GM23338 (cell line): Measurements from ENCODE around the gene MTPN. TPM values are rescaled to one million over a fixed set of nuclear protein-coding genes. Genes with fewer than 3 reads are reported as not detected.

ENCODE experiments used
- ATAC-seq: fragments of 200-7000 bp; cut with Tn5 transposase; 3 replicates; pipeline ENCODE4 v1.9.1; 2020
- DNase-seq: peaks from one replicate; pipeline ENCODE4 v3.0.0-alpha.2; 2015; ENCODE audit warnings: low spot score
- H2AFZ ChIP-seq: fragments of 200-600 bp; sonication (generic); 2 replicates; pipeline ENCODE4 v1.8.0; 2016; ENCODE audit warnings: antibody characterized with exemption, mild to moderate bottlenecking, moderate library complexity
- H3F3A ChIP-seq: fragments of 200-600 bp; sonication (generic); replicated peaks from 2 replicates; pipeline ENCODE4 v1.8.0; 2017; ENCODE audit warnings: antibody characterized with exemption, mixed run types, low read depth
- H3K27ac ChIP-seq: fragments of 200-600 bp; sonication (generic); 2 replicates; pipeline ENCODE4 v1.6.1; 2016; ENCODE audit warnings: low read depth
- H3K27me3 ChIP-seq: fragments of 200-600 bp; sonication (generic); 2 replicates; pipeline ENCODE4 v1.8.0; 2016; ENCODE audit warnings: mild to moderate bottlenecking, mixed run types, moderate library complexity; ENCODE audit not compliant: insufficient read depth
- H3K36me3 ChIP-seq: fragments of 200-600 bp; sonication (generic); 2 replicates; pipeline ENCODE4 v1.8.0; 2016; ENCODE audit warnings: mild to moderate bottlenecking; ENCODE audit not compliant: insufficient read depth
- H3K4me1 ChIP-seq: fragments of 200-600 bp; sonication (generic); 2 replicates; pipeline ENCODE4 v1.8.0; 2016; ENCODE audit warnings: mild to moderate bottlenecking, moderate library complexity; ENCODE audit not compliant: insufficient read depth
- H3K4me2 ChIP-seq: fragments of 200-600 bp; sonication (generic); 2 replicates; pipeline ENCODE4 v1.7.1; 2017; ENCODE audit warnings: mixed run types
- H3K4me3 ChIP-seq: fragments of 200-600 bp; sonication (generic); 2 replicates; pipeline ENCODE4 v1.6.1; 2016; ENCODE audit warnings: mixed run types
- H3K79me2 ChIP-seq: fragments of 200-600 bp; sonication (generic); replicated peaks from 2 replicates; pipeline ENCODE4 v1.8.0; 2017; ENCODE audit warnings: mild to moderate bottlenecking; ENCODE audit not compliant: insufficient read depth
- H3K9me2 ChIP-seq: fragments of 200-600 bp; sonication (generic); 2 replicates; pipeline ENCODE4 v1.8.0; 2017; ENCODE audit not compliant: insufficient read depth
- H4K20me1 ChIP-seq: fragments of 200-600 bp; sonication (generic); replicated peaks from 2 replicates; pipeline ENCODE4 v1.8.0; 2017; ENCODE audit warnings: mild to moderate bottlenecking; ENCODE audit not compliant: insufficient read depth
- H3K27ac Mint-ChIP-seq: 2 replicates; pipeline ENCODE4 v1.8.0; 2020; ENCODE audit warnings: inconsistent platforms, mild to moderate bottlenecking, moderate library complexity, mixed read lengths
- H3K27me3 Mint-ChIP-seq: 3 replicates; pipeline ENCODE4 v1.8.0; 2022; ENCODE audit warnings: low read depth, mild to moderate bottlenecking, moderate library complexity, mixed read lengths, inconsistent platforms; ENCODE audit not compliant: insufficient read depth, poor library complexity
- H3K36me3 Mint-ChIP-seq: 3 replicates; pipeline ENCODE4 v1.8.0; 2021; ENCODE audit warnings: low read depth, mild to moderate bottlenecking, inconsistent platforms, moderate library complexity, mixed read lengths
- H3K4me1 Mint-ChIP-seq: 3 replicates; pipeline ENCODE4 v1.8.0; 2020; ENCODE audit warnings: mild to moderate bottlenecking, inconsistent platforms, mixed read lengths
- H3K4me3 Mint-ChIP-seq: 3 replicates; pipeline ENCODE4 v1.8.0; 2021; ENCODE audit warnings: moderate library complexity, mild to moderate bottlenecking, inconsistent platforms, mixed read lengths
- H3K9me3 Mint-ChIP-seq: 3 replicates; pipeline ENCODE4 v1.8.0; 2020; ENCODE audit warnings: moderate library complexity, mild to moderate bottlenecking, inconsistent platforms, mixed read lengths
- CREB1 ChIP-seq: fragments of 250-450 bp; sonication (Bioruptor Pico); IDR thresholded peaks from 2 replicates; pipeline ENCODE4 v1.5.0; 2020; ENCODE audit warnings: low read depth, mild to moderate bottlenecking, moderate library complexity
- CTCF ChIP-seq, 2 experiments: fragments of 200-600 bp in 1 of 2; sonication (generic) in 1 of 2; conservative IDR thresholded peaks; 2 replicates each; pipeline versions ENCODE4 v1.5.1 to v1.6.1; 2016 to 2017; ENCODE audit warnings: antibody characterized with exemption in 2 of 2, low read depth in 2 of 2, mild to moderate bottlenecking in 2 of 2, moderate library complexity in 1 of 2
- ETS1 ChIP-seq: IDR thresholded peaks from 2 replicates; pipeline ENCODE4 v1.6.1; 2016; ENCODE audit warnings: antibody characterized with exemption
- EZH2 ChIP-seq: fragments of 200-600 bp; sonication (generic); IDR thresholded peaks from one replicate; pipeline ENCODE4 v1.8.0; 2017; ENCODE audit warnings: antibody characterized with exemption, mild to moderate bottlenecking, low read depth; ENCODE audit not compliant: unreplicated experiment
- EZH2phosphoT487 ChIP-seq: fragments of 200-600 bp; sonication (generic); IDR thresholded peaks from one replicate; pipeline ENCODE4 v1.8.1; 2018; ENCODE audit warnings: antibody characterized with exemption; ENCODE audit not compliant: unreplicated experiment
- JUNB ChIP-seq: IDR thresholded peaks from one replicate; pipeline ENCODE4 v1.6.1; 2016; ENCODE audit warnings: antibody characterized with exemption; ENCODE audit not compliant: unreplicated experiment
- NANOG ChIP-seq: IDR thresholded peaks from 2 replicates; pipeline ENCODE4 v1.6.1; 2016; ENCODE audit warnings: antibody characterized with exemption, borderline replicate concordance
- POLR2AphosphoS5 ChIP-seq: IDR thresholded peaks from 2 replicates; pipeline ENCODE4 v1.6.1; 2016; ENCODE audit warnings: antibody characterized with exemption, low read depth
- STAT1 ChIP-seq: IDR thresholded peaks from one replicate; pipeline ENCODE4 v1.6.1; 2016; ENCODE audit warnings: antibody characterized with exemption; ENCODE audit not compliant: unreplicated experiment
- ZNF331 ChIP-seq: fragments of 250-450 bp; sonication (Bioruptor Pico); IDR thresholded peaks from 2 replicates; pipeline ENCODE4 v1.5.0; 2020; ENCODE audit warnings: low read depth, mild to moderate bottlenecking, moderate library complexity
- polyA plus RNA-seq: library from polyadenylated mRNA; unstranded; fragments of >200 nt; fragmentation: Nextera tagmentation; extraction: Ambion mirVana; gene quantifications from 2 replicates; pipeline ENCODE4 v1.2.1, GENCODE V29; 2016
- total RNA-seq: library from RNA; depleted of rRNA; stranded (reverse); fragments of >200 nt; shearing (Covaris generic); gene quantifications from 2 replicates; pipeline ENCODE4 v1.2.3, GENCODE V29; 2014
- TF ChIP-seq, protein P1 (sequence below): IDR thresholded peaks from one replicate; pipeline ENCODE4 v1.6.1; 2018; ENCODE audit warnings: antibody characterized with exemption; ENCODE audit not compliant: unreplicated experiment

MTPN gene
- total and polyA plus RNA-seq, 2 experiments from 2014 or later, result 87.7 to 90.3 TPM

GRCh38 chr7:135928136-135928535 is 49.0 kb downstream of the MTPN start (continued):
- TF ChIP-seq NANOG (no peak), POLR2AphosphoS5 (no peak), JUNB (no peak), EZH2 (no peak), CREB1 (CRISPR knock-in tag) (no peak)
- TF ChIP-seq, protein P1, sequence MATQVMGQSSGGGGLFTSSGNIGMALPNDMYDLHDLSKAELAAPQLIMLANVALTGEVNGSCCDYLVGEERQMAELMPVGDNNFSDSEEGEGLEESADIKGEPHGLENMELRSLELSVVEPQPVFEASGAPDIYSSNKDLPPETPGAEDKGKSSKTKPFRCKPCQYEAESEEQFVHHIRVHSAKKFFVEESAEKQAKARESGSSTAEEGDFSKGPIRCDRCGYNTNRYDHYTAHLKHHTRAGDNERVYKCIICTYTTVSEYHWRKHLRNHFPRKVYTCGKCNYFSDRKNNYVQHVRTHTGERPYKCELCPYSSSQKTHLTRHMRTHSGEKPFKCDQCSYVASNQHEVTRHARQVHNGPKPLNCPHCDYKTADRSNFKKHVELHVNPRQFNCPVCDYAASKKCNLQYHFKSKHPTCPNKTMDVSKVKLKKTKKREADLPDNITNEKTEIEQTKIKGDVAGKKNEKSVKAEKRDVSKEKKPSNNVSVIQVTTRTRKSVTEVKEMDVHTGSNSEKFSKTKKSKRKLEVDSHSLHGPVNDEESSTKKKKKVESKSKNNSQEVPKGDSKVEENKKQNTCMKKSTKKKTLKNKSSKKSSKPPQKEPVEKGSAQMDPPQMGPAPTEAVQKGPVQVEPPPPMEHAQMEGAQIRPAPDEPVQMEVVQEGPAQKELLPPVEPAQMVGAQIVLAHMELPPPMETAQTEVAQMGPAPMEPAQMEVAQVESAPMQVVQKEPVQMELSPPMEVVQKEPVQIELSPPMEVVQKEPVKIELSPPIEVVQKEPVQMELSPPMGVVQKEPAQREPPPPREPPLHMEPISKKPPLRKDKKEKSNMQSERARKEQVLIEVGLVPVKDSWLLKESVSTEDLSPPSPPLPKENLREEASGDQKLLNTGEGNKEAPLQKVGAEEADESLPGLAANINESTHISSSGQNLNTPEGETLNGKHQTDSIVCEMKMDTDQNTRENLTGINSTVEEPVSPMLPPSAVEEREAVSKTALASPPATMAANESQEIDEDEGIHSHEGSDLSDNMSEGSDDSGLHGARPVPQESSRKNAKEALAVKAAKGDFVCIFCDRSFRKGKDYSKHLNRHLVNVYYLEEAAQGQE, result no peak

GRCh38 chr7:135925210-135925609 is 51.9 kb downstream of the MTPN start:
- Histone ChIP-seq H3K4me1 (no peaks in the 10 kb centered on the region), H2AFZ (no peak overlapping the region), H3K79me2 (peaks cover 5% of the 10 kb centered on the region; the same call in 1 of the 2 replicates), H4K20me1 (0 out of 2 replicates have a peak, but pooled peaks cover under 1% of the 10 kb centered on the region), H3K27ac (no peak overlapping the region), H3K4me2 (no peak overlapping the region), H3K4me3 (no peak overlapping the region), H3K27me3 (no peaks in the 10 kb centered on the region), H3K36me3 (no peaks in the 10 kb centered on the region), H3K9me2 (peaks cover 3% of the 10 kb centered on the region; the same call in 1 of the 2 replicates), H3F3A (no peaks in the 10 kb centered on the region)
- peaks cover 8% of the 10 kb centered on the region; the same call in 2 of the 3 replicates for H3K36me3 Mint-ChIP-seq
- no peaks in the 10 kb centered on the region for H3K9me3 Mint-ChIP-seq
- DNase-seq, result no peak
- ATAC-seq, result no peak
- H3K4me3 Mint-ChIP-seq, result no peak overlapping the region
- H3K27me3 Mint-ChIP-seq, result no peaks in the 10 kb centered on the region
- peaks cover 14% of the 10 kb centered on the region for H3K4me1 Mint-ChIP-seq
- H3K27ac Mint-ChIP-seq, result no peak overlapping the region
- TF ChIP-seq NANOG (no peak), CTCF (conservative IDR thresholded peaks at IDR 0.05; ENCODE audit: low read depth in 2 of 2) (no peak), ETS1 (no peak), STAT1 (no peak), ZNF331 (CRISPR knock-in tag) (no peak), POLR2AphosphoS5 (no peak), EZH2phosphoT487 (no peak), CREB1 (CRISPR knock-in tag) (no peak), EZH2 (no peak)
- TF ChIP-seq, protein P1, result no peak
